ENCODE measurements around the gene THEM5.

THEM5 gene

GRCh38 chr1:151798571-151798970 is 54.9 kb downstream of the THEM5 start:
- no peak for DNase-seq

Measured in inflammatory macrophage treated with lipopolysaccharide for 1 hour (primary cell).